C4-2B (cell line): Measurements from ENCODE around the gene TAF1A.

Experiments used
- H3K27ac ChIP-seq: fragments of 450-650 bp; 2 replicates; pipeline ENCODE4 v1.5.1; 2017
- ZFX ChIP-seq: fragments of 450-650 bp; IDR thresholded peaks from 2 replicates; pipeline ENCODE4 v1.6.1; 2017
- TF ChIP-seq, protein P1 (sequence below): fragments of 450-650 bp; conservative IDR thresholded peaks from 2 replicates; pipeline ENCODE4 v1.5.1; 2017; ENCODE audit warnings: mild to moderate bottlenecking

TAF1A gene

DNA sequence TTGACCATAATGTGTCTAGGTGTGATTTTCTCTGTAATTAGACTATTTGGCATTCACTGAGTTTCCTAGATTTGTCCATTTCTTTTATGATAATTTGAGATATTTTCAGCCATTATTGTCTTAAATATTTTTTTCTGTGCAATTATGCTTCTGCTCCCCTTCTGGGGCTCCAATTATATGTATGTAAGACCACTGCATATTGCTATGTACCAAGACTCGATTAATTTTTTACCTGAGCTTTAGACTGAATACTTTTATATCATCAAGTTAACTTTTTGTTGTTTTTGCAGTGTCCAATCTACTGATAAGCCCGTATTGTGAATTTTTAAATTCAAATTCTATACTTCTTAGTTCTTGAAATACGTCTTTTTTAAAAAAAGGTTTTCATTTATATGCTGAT lies 5.1 kb upstream of the TAF1A start:
- TF ChIP-seq ZFX: no peak
- TF ChIP-seq, protein P1, sequence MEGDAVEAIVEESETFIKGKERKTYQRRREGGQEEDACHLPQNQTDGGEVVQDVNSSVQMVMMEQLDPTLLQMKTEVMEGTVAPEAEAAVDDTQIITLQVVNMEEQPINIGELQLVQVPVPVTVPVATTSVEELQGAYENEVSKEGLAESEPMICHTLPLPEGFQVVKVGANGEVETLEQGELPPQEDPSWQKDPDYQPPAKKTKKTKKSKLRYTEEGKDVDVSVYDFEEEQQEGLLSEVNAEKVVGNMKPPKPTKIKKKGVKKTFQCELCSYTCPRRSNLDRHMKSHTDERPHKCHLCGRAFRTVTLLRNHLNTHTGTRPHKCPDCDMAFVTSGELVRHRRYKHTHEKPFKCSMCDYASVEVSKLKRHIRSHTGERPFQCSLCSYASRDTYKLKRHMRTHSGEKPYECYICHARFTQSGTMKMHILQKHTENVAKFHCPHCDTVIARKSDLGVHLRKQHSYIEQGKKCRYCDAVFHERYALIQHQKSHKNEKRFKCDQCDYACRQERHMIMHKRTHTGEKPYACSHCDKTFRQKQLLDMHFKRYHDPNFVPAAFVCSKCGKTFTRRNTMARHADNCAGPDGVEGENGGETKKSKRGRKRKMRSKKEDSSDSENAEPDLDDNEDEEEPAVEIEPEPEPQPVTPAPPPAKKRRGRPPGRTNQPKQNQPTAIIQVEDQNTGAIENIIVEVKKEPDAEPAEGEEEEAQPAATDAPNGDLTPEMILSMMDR: no peak
- no peak overlapping the region for H3K27ac ChIP-seq

DNA sequence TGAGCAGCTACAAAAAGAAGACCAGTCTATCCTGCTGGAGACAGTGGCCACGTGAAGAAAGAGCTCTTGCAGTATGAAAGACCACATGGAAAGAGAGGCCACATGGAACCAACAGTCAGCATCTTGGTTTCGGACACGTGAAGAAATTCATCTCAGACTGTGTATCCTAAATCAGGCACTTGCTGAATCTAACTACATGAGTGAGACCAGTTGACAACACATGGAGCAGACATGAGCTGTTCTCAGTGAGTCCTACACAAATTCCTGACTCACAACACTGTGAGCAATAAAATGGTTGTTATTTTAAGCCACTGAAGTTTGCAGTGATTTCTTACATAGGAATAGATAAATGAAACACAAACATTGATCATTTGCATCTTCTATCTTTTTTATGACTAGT lies 2.4 kb upstream of the TAF1A start:
- TF ChIP-seq, protein P1: no peak
- TF ChIP-seq ZFX: no peak
- no peak overlapping the region for H3K27ac ChIP-seq

DNA sequence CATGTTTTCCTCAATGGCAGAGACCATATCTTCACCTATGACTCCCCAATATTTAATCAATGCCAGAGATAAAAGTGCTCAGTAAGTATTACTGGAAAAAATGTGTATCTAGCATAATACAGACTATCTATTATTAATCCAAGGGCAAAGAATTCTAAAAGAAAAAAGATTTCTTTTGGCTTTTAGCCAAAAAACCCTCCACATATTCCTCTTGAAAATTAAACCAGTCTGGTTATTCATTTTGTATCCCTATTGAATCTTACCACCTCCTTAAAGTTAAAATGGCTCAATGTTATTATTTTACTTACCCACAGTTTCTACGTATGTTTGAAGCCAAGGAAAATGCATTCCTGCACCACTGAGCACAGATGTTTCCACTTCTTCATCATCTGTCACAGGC lies 1.6 kb downstream of the TAF1A start:
- no peak overlapping the region for H3K27ac ChIP-seq
- TF ChIP-seq, protein P1: no peak
- TF ChIP-seq ZFX: no peak

DNA sequence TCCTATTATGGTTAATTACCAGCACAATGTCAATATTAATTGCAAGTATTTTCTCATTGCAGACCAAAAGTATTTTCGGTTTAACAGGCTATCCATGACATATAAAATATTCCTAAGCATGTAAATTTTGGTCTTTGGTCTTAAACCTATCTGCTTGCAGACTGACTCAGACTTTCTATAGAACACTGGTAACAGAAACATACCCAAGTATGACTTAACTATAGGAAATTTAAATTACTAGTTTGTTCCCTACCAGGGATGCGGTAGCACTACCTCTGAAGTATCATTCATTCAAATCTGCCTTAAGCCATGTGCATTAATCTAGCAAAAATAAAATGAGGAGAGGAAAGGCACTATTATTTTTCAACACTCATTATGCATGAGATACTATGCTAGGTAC lies 2.9 kb downstream of the TAF1A start:
- H3K27ac ChIP-seq: no peak overlapping the region
- no peak for TF ChIP-seq ZFX
- TF ChIP-seq, protein P1: no peak

DNA sequence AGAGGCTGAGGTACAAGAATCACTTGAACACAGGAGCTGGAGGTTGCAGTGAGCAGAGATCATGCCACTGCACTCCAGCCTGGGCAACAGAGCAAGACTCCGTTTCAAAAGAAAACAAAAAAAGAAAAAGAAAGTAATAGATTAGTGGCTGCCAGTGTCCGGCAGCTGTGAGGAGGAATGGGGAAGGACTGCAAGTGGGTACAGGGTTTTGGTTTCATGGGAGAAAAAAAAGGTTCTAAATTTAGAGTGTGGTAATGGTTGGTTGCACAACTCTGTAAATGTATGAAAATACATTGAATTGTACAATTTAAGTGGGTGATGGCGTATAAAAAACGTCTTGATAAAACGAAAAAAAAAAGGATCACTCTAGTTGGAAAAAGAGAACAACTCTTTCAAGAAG lies 6.7 kb downstream of the TAF1A start:
- H3K27ac ChIP-seq: no peak overlapping the region
- TF ChIP-seq, protein P1: no peak
- no peak for TF ChIP-seq ZFX

DNA sequence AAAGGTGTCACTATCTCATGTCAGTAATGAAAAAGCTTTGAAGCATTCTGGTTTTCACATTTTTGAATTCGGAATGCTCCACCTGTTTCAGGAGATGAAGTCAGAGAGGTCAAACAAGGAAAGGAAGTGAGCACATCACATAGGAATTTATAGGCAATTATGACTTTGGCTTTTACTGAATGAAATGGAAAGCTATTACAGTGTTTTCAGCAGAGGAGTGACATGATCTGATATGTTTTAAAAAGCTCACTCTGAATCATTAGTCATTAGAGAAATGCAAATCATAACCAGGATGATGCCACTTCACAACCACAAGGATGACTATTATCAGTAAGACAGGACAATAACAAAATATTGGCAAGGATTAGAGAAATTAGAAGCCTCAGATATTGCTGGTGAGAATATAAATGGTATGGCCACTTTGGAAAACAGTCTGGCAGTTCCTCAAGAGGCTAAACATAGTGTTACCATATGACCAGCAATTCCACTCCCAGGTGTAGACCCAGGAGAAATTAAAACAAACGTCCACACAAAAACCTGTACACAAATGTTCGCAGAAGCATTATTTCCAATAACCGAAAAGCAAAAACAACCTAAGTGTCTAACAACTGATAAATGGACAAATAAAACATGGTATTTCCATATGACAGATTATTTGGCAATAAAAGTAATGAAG lies 7.5 kb downstream of the TAF1A start:
- H3K27ac ChIP-seq: no peak overlapping the region
- TF ChIP-seq, protein P1: no peak
- TF ChIP-seq ZFX: no peak

DNA sequence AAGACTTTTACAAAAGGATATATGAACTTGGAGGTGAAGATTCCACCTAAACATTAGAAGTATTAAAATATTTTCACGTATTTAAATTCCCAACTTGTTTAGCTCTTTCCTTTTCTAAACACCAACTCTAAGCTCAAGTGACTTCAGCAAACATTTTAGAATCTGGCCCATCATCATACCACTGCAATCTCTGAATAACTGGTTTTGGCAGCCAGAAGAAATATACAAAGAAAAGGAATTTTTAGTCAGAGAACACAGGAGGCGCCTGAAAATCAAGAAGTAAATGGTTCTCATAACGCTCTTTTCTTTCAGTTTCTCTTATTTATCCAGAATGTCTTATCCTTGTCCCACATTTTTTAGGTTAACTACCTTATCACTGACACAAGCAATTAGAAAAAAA lies 10.4 kb downstream of the TAF1A start:
- H3K27ac ChIP-seq: no peak overlapping the region
- TF ChIP-seq ZFX: no peak
- TF ChIP-seq, protein P1: no peak
